GM19351 (cell line): ENCODE results near the gene GPR4.

Source experiments
- ATAC-seq: cut with Tn5 transposase; IDR thresholded peaks from one replicate; pipeline ENCODE4 v1.9.1; 2021; ENCODE audit warnings: mild to moderate bottlenecking, moderate library complexity; ENCODE audit not compliant: unreplicated experiment

Gene GPR4

DNA sequence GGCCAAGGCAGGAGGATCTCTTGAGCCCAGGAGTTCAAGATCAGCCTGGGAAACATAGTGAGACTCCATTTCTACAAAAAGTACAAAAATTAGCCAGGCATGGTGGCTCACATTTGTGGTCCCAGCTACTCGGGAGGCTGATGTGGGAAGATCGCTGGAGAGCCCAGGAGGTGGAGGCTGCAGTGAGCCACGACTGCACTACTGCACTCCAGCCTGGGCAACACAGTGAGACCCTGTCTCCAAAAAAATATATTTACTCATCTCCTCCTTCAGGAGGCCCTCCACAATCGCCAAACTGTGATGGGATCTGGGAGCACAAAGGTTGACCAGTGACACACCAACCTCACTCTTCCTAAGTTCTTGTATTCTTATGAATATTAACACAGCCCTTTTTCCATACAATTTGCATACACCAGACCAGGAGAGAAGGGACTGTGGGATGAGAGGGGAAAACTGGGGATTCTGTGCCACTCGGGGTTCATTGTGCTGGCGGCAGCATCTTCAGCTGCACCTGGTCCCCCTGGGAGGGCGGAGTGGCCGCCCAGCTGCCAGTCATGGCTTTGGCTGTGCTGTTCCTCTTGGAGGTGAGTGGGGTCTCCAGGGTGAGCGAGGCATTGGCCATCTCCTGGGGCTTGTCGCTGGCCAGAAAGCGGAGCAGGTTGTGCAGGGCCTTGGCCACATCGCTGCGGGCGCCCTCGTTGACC, 11.6 kb downstream of the GPR4 start:
- no peak for ATAC-seq

DNA sequence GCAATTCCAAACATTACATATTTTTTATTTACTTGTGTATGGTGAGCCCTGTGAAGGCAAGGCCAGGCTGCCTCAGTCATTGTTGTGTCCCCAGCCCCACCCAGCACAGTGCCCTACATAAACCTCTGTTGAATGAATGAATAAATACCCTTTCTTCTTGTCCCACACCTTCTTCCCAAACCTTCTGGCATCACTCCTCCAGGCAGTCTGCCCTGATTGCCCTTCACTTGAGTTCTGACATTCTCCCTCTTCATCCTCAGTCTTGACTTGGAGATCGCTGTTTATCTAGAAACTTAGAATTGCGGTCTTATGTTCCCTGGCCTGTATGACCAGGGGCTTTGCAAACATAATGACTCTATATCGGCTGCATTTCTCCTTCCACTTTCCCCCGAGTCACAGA, 12.2 kb downstream of the GPR4 start:
- ATAC-seq = no peak

DNA sequence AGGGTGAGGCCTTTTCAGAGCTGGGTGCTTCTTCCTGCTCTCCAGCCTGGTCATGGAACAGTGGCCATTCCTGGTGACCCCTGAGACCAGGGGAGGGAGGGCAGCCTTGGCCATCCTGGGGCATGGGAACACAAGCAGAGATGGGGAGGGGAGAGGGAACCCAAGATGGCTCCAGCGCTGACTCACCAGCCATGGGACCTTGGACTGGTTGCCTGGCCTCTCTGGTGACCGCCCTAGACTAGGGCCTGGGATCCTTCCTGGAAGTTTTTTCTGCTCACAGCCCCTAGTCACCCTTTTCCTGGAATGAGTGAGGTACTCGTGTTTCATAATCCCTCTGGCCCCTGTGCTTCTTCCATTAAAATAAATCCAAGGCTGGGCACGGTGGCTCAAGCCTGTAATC, 14.1 kb downstream of the GPR4 start:
- no peak for ATAC-seq

DNA sequence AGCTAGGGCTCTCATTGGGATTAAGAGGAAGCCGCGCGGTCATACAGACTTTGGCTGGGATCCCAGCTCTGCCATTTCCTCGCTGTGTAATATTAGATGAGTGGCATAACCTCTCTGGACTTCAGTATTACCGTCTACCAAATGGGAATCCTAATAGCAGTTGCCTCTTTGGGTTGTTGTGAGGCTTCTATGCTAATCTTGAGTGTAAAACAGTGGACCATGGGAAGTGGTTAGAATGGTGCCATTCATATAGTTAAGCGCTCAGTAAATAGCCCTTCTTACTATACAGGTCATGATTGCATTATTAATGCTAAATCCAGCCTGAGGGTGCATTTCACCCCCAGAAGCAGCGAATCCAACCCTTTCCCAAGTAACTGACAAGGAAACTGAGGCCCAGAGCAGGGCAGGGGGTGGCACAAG, 16.8 kb downstream of the GPR4 start:
- no peak for ATAC-seq

DNA sequence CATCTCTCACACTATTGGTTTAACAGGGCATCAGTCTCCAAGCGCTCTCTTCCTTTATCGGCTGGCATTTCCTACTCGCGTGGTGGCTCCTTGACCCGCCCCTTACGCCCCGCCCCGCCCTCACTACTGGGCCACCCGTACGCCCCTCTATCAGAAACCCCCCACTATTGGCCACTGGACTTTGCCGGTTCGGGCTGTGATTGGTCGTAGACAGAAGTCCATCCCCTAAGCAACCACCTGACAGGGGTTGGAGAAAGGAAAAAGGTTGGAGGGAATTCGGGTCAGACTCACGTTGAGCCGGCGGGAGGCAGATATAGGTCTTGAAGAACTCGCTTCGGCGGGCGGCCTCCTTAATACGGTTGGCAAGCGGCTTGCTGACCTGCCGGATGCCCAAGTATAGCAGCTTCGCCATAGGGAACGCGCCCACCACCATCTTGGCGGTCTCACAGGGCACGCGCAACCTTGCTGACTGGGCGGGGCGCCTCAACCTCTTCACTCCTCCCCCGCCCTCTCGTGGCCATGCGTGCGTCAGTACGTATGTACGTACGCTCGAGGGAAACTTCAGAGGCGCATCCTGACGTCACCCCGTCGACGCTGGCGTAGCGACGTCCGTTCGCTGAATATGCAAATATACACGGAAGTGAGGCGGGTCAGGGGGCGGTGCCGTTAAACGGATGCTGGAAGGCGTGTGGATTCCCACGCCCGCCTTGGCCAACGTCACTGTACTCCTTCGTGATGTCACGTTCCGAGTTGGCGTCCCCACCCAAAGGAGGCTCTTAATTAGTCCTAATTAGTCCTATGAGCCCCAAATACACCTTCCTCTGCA, 17.5 kb downstream of the GPR4 start, which contains the start of gene OPA3:
Gene OPA3 (minus strand): TSS at position 471 of the 826 bp plus-strand sequence. CDS start 38 bp downstream, at position 433.
- peak; percentile 81 for ATAC-seq

DNA sequence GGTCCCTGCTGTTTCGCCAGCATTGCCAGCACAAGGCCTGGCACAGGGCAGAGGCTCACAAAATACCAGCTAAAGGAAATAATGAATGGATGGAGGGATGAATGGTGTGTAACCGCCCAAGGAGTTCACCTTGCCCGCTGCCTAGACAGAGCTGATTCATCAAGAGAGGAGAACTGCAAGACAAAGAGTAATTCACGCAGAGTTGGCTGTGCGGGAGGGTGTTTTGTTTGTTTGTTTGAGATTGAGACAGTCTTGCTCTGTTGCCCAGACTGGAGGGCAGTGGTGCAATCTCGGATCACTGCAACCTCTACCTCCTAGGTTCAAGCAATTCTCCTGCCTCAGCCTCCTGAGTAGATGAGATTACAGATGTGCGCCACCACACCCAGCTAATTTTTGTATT, 20.4 kb downstream of the GPR4 start:
- ATAC-seq = no peak

DNA sequence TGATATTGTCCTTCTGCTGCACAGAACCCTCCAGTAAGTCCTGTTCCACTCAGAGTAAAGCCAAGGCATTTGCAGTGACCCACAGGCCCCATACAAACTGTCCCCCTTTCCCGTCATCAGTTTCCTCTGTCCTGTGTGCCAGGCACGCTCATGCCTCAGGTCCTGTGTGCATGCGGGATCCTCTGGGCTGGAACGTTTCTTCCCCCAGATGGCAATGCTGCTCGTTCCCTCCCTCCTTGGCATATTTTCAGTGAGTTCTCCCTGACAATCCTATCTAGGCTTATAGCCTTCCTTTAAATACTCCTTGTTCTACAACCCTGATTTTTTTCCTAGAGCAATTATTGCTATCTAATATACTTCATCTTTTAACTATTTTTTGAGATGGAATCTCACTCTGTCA, 23.2 kb downstream of the GPR4 start:
- no peak for ATAC-seq

DNA sequence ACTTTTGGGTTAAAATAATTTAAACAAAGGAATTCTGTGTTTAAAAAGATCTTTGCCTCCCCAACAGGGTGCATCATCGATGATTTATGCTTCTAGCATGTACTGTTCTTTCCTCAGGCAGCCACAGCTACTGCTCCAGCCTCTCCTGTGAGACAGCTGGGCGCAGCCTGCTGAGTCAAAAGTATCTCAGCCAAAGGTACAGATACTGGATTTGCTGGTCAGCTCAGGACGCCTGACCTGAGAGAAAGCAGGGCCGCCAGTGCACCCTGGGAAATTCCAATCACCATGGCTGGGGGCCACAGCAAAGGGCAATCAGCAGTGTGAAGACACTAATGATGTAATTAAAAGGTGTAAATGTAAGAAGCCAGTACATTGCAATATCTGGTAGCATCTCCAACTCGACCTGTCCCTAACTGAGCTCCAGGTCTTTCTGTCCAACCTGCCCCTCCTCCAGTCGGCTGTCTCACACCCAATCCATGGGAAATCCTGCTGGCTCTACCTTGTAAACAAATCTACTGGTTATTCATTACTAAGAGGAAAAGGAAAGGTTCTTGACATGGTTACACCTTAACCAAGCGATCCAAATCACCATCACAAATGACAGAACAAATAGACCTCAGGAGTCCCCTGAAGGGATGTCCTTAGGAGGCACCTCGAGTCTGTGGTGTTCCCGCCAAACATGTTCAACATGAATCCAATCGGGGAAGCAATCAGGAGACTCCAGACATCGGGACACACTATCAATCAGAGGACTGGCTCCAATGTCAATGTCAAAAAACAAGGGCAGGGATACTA, 24.7 kb downstream of the GPR4 start:
- no peak for ATAC-seq

DNA sequence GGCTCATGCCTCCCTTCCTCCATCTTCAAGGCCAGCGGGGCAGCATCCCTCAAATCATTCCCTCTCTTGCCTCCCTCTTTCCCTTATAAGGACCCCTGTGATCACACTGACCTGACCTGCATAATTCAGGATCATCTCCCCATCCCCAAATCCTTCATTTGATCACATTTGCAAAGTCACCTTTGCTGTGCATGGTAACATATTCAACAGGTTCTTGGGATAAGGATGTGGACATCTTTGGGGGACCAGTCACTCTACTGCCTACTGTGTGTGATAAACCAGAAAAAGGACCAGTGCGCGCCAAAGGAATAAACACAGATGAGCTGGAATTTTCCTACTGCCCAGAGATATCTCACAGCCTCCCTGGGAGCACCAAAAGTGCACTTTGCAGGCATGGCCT, 25.3 kb downstream of the GPR4 start:
- ATAC-seq = no peak

DNA sequence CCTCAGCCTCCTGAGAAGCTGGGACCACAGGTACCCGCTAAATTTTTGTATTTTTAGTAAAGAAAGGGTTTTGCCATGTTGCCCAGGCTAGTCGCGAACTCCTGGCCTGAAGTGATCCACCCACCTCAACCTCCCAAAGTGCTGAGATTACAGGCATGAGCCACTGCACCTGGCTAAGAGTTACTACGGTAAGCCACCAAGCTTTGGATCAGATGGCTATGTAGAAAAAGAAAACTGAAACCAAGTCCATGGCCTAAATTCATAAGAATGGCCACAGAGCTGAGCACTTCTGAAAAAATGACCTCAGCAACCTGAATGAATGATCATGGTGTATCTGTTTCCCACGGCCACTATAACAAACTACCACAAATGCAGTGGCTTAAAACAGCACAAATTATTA, 26.8 kb downstream of the GPR4 start:
- ATAC-seq = no peak

DNA sequence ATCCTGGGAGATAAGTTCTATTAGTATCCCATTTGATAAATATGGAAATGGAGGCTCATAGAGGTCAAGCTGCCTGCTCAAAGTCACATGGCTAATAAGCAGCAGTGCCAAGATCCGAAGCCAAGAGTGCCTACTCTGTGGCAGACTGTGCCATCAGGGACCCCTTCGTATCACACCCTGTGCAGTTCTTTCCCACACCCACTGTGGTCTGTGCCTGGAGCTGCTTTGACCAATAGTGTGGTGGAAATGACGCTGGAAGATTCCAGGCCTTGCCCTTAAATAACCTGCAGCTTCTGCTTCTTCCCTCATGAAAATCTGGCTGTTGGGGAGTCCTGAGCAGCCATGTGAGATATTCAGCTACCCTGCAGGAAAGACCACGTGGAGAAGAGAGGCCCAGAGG, 27.5 kb downstream of the GPR4 start:
- ATAC-seq = no peak

DNA sequence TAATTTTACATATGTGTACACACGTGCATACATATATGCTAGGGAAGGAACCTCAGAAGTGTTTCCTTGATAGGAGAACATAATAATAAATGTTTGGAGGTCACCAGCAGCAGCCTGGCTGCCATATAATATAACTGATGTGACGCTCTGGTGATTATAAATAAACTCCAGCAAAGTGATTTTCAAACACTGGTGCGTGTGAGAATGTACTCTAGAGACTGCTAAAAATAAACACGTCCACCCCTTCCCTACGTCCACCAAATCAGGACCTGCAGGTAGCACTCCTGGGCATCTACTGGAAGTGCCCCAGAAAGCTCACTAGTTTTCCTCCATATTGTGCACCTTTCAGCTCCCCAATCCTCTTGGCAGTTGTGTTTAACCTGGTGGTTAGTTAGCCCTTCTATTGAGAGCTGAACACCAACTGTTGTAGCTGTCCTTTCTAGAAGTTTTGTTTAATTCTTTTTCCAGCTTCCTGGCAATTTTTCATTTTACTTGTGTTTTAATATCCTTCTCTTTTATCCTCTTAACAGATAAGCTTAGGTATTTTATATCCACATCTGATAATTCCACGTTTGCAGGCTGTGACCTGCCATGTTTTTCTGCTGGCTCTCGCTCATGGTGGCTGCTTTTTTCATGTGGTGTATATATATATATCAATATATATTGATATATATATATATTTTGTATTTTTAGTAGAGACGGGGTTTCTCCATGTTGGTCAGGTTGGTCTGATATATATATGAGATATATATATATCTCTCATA, 30.4 kb downstream of the GPR4 start:
- ATAC-seq = no peak

DNA sequence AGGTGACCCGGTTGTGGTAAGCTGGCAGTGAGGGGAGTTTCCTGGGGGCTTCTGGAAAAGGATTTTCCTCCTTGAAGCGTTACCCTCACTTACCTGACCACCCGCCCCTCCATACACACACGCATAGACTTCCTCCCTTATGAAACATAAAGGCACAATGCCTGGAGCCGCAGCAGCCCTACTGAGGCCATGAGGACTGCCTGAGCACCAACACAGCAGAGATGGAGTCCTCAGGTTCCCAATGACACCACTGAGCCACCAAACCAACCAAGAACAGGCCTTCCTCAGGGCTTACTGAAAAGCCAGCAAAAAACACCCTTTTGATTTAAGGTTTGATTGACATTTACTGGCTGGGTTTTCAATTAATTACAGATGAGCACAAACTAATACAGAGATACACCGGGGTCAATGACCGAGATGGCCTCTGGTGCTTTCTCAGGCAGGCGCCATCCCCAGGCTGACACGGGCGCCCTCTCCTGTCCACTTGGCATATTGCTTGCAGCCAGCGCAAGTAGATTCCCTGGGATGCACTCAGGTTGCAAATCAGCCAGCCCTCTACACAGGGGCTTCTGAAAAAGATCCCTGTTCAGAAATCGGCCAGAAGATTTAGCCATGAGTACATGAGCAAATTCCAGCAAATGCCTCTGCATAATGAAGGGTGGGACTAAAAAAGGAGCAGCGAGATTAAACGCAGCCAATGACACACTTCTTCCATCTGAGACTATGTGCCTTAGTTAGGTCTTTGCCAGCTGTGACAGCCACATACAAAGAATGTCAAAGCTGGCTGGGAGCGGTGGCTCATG, 32.2 kb downstream of the GPR4 start:
- no peak for ATAC-seq

DNA sequence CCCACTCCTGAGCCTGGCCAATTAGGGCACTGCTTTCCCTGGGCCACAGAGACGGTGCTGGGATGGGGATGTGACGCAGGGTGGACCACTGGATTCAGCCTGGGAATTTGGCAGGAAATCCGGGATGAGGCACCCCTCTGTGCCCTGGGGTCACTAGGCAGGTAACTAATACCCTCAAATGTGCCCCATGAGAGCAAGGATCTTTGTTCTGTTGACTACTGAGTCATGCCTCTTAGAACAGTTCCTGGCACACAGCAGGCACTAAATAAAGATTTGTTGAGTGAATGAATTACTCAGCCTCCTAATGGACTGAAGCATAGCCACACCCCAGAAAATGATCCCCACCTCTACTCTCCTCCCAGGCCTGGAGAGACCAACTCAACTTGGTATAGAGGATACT, 33.3 kb downstream of the GPR4 start:
- ATAC-seq = no peak

DNA sequence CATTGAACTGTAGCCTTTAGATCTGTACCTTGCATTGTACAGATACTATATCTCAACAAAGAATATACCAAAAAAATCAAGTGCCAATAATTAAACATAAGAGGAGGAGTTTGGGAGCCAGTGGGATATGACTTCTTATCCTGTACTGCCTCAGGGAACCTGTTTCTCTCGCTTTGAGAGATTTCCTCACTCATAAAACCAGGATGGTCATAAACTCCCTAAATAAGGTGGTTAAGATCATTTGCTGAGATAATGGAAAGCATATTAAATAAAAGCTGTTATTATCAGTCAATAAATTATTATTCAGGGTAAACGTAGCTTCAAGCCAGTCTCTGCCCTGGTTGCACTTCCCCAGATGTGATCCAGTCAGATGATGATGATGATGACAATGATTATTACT, 34.4 kb downstream of the GPR4 start:
- ATAC-seq = no peak

DNA sequence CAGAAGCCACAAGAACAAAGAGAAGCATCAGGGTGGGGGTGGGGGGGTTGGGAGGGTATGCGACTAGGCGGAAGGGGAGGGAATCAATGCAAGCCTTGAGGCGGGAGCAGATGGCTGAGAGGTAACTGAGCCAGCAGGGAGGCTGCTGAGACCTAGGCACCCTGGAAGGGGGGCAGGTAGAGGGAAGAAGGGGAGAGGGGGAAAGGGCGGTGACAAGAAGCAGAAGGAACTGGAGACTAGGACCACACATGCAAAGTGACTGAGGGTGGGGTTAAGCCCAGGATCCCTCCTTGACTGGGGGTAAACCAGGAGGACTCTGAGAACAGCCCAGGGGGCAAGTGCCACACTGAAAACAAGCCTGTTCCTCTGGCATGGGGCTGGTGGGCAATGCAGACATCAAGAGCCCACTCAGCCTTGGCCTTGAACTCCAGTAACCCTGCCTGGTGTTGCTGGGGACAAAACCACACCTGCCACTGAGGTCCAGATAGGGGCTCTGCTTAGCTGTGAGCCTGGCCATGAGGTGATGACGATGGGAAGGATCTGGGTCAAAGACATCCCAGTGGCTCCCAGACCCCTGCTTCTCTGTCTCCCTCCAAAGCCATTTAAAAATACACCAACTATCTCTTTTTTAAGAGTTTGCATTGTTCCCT, 37.8 kb downstream of the GPR4 start:
- no peak for ATAC-seq

DNA sequence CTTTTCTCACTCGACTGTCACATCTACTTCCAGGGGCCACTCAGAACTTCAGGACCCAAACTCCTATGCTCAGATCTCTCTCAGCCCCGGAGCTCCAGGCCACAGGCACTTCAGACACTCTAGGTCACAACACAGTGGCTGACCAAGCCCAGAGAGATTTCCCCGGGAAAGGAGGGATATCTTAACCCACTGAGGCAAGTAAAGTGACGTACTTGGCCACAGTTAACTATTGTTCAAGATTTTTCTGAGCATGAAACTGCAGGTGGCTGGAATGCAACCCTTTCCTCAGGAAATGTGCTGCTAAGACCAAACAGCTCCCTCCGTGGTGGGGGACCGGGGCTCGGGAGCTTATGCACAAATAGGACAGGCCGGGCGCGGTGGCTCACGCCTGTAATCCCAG, 41.3 kb downstream of the GPR4 start:
- ATAC-seq = no peak

DNA sequence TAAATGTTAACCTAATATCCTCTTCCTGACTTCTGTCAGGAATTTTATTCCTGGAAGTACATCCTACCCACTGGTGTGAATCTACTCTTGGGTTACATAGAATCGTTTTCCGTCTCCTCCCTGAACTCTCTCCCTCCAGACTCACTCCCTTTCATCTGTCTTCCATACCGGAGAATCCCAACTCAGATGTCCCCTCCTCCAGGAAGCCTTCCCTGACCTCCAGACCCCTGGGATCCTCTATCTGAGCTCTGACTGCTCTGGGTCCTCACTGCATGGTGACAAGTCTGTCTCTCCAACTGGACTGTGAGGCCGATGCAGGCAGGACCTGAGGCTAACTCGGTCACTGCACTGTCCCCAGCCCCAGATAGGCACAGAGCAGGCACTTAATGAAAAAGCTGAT, 42.0 kb downstream of the GPR4 start:
- ATAC-seq = no peak

DNA sequence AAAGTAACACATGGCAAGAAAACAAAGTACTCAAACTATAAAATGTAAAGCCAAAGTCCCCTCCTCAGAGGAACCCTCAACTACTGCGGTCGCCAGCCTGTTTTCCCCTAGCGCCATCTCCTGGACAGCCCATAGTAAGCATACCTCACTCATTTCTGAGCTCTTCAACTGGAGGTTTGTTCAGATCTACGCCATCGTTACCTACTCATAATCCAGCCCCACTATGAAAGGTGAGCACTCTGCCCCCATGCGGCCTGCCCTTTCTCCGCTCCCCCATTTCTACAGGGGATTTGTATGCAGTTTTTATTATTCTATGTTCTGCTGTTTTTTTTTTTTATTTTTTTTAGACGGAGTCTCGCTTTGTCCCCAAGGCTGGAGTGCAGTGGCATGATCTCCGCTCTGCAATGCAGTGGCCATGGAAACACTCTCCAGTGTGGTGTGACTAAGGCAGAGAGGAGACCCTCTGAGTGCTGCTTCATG, 43.6 kb downstream of the GPR4 start:
- peak; percentile 40 for ATAC-seq
